GM21786 (cell line): Measurements from ENCODE around the gene AGBL5.

Experiments
- ATAC-seq: cut with Tn5 transposase; IDR thresholded peaks from one replicate; pipeline ENCODE4 v1.9.1; 2021; ENCODE audit not compliant: unreplicated experiment

Gene AGBL5

DNA sequence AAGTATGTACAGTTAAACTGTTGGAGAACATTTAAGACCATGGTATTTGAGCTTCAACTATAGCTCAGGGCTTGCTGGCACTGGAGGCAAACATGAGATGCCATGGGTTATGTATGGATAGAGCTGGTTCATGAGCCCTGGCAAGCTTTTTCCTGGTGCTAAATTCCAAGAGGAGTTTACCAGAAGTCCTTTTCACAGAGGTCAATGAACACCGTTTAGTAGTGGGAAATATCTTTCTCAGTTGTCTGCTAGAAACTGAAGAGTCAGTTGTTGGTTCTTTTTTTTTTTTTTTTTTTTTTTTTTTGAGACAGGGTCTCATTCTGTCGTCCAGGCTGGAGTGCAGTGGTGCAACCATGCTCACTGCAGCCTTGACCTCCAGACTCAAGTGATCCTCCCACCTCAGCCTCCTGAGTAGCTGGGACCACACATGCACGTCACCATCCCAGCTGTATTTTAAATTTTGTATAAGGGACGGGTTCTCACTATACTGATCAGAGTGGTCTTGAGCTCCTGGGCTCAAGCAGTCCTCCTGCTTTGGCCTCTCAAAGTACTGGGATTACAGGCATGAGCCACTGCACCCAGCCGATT is 36.4 kb downstream of the AGBL5 start:
- ATAC-seq = no peak

- ATAC-seq = no peak
These were observed 37.2 kb downstream of the AGBL5 start for GRCh38 chr2:27088634-27089033.

- no peak for ATAC-seq
These were observed 37.9 kb downstream of the AGBL5 start for GRCh38 chr2:27089111-27089954.

DNA sequence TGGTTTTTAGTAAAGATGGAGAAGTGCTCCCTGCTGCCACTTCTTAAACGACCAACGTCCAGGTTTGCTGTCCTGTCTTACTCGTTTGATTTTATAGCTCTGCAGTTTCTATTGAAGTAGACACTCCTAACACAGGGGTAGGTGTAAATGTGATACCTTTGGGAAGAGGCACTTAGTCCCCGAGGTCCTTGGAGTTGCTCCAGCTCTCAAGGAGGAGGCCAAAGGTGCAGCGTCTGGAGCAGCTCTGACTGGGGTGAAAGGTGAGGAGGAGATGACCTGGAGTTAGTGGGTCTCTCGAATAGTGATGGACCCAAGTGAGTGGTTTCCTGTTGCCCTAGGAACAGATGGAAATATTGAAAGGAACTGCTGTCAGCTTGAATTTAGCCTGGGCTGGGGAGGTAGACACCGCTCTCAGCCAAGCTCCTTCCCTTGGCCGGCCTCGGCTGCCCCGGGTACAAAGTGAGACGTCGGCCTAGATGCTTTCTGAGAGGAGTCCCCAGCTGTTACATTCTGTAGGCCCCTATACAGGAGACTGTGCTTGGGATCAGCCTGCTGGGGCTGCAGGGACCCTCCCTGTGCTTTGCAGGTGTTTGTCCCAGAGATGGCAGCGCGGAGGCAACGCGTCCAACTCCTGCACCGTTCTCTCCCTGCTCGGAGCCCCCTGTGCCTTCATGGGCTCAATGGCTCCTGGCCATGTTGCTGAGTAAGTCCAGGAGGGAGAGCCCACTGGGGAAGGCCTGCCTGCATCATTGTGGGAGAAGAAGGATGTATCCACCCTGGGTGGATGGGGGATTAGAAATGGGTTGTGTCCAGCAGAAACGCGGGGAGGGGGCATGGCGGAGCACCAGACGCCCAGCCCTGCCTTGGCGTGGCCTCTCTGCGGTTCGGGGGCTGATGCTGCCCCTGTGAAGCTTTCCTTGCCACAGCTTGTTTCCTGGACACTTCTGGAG is 40.6 kb downstream of the AGBL5 start:
- no peak for ATAC-seq

GRCh38 chr2:27092696-27093429 is 41.4 kb downstream of the AGBL5 start:
- no peak for ATAC-seq

GRCh38 chr2:27093430-27094352 is 42.2 kb downstream of the AGBL5 start:
- ATAC-seq = no peak

DNA sequence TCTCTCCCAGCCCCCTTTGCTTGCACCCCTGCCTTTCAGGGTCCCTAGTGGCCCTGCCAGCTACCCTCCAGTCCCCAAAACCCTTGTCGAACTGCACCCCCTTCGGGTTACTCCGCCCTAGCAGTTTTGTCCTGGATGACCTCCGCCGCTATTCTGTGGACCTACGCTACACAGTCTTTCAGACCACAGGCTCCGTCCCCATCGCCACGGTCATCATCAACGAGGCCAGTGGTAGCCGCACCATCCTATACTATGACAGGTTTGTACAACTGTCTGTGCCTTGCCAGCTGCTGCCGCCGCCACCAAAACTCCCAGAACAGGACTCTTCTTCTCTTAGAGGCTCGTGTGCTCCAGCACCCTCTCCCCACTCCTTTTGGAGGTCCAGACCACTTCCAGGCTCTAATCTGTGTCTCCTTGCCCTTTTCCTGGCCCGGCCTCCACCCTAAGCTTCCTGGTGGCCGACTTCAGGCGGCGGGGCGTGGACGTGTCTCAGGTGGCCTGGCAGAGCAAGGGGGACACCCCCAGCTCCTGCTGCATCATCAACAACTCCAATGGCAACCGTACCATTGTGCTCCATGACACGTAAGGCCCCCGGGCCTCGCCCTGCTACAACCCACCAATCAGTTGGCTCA is 43.0 kb downstream of the AGBL5 start:
- no peak for ATAC-seq

DNA sequence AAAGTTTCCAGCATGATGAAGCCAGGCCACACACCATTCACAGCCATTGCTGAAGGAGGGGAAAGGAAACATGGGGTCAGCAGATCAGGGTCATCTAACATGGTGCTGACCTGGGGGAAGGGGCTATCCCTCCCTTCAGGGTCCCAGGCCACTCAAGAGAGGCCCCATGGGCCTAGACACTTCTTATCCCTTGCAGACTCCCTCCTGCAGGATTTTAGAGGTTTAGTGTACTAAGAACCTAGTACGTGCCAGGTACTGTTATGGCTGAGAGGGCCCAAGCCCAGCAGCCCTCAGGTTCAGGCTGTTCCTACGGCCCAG is 43.9 kb downstream of the AGBL5 start:
- ATAC-seq = no peak

- ATAC-seq = no peak
These were observed 44.5 kb downstream of the AGBL5 start for GRCh38 chr2:27095745-27096651.

DNA sequence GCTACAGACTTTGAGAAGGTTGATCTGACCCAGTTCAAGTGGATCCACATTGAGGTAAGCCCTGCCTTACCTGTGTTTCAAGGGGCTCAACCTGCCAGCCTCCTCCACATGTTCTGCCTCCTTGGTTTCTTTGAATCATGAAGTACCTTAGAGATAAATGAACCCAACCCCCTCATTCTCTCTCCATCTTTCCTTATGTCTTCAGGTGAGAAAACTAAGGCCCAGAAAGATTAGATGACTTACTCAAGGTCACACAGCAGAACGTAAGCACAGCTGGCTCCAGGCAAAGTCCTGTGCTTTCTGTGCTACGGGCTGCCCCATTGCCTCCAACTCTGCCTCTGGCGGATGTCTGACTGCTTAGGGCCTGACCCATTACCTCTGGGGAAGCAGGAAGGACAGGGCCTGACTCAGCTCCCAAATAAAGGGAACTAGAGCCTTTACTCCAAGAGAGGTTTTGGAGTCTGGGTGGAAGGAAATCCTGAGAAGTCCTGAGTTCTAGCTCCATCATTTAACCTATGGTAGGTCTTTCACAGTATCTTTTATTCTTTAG is 45.4 kb downstream of the AGBL5 start:
- ATAC-seq = no peak

DNA sequence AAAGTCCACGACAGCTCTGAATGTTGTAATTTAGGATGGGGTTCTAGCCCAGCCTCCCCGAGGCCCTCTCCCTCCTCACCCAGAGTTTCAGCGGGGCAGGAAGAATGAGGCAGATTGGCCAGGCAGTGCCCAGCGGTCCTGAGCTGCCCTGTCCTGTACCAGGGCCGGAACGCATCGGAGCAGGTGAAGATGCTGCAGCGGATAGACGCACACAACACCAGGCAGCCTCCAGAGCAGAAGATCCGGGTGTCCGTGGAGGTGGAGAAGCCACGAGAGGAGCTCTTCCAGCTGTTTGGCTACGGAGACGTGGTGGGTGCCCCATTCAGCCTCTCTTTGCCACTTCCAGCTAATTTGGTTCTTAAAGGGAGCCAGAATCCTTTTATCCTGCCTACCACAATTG is 45.9 kb downstream of the AGBL5 start:
- no peak for ATAC-seq

- ATAC-seq = no peak
These were observed 48.0 kb downstream of the AGBL5 start for GRCh38 chr2:27099334-27099955.

GRCh38 chr2:27100036-27100435 is 48.6 kb downstream of the AGBL5 start:
- ATAC-seq = no peak

DNA sequence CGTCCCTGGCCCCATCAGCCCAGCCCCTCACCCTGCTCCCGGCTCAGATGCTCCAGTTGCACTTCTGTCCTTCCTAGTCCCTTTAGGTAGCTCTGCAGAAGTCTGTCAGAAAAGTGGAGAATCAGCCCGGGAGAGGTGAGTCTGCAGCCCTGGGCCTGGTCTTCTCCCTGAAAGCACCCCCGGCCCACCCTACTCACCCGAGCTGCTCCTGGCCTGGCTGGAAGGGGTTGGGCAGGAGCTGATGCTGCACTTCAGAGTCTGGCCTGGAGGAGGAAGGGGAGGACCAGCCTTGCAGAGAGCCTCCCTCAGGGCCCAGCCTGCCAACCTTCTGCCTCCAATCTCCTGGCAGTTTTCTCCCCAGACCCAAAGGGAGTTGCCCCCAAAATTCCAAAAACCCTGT is 50.9 kb downstream of the AGBL5 start:
- ATAC-seq = no peak

DNA sequence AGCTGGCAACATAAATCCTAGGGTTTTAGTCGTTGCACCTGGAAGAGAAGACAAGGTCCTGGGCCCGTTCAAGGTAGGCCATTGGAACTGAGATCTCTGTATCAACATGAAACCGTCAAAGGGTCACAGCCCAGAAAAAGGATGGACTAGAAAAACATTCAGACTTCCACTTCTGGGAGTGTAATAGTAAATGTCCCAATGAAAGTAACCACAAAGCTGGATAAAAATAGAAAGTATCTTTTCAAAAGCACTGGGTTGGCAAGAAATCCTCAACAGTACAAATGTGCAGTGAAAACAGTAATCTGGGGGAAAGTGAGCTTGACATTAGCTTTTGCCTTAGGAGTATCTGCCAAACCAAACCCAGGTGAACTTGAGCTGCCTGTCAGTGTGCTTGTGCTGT is 54.5 kb downstream of the AGBL5 start:
- no peak for ATAC-seq

- no peak for ATAC-seq
These were observed 56.8 kb downstream of the AGBL5 start for GRCh38 chr2:27108221-27108620.

DNA sequence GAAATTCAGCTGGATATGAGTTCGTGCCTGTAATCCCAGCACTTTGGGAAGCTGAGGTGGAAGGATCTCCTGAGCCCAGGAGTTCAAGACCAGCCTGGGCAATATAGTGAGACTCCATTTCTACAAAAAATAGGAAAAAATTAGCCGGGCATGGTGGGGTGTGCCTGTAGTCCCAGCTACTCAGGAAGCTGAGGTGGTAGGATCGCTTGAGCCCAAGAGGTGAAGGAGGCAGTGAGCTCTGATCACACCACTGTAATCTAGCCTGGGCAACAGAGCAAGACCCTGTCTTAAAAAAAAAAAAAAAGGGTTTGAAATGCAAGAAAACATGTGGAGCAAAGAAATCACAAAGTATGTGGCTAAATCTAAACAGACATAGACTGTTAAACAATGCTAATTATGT is 57.6 kb downstream of the AGBL5 start:
- ATAC-seq = no peak
